Panc1 (cell line): ENCODE measurements around the gene SECISBP2. TPM values are rescaled to one million over a fixed set of nuclear protein-coding genes. Genes with fewer than 3 reads are reported as not detected.

Experiments used
- ATAC-seq: fragments of 200-7000 bp; cut with Tn5 transposase; 2 replicates; pipeline ENCODE4 v1.9.1; 2020; ENCODE audit warnings: mild to moderate bottlenecking, moderate library complexity
- BruUV-seq: library from RNA; stranded (reverse); fragments of 400-500 nt; replicated peaks from 2 replicates; lab custom pipeline; 2021; lab: Mats Ljungman, UMichigan
- CTCF ChIA-PET: fragments of 300-600 bp; sonication (Branson Sonifier 250); formaldehyde crosslinking; loops from one replicate; lab custom pipeline; 2022; ENCODE audit warnings: antibody characterized with exemption; lab: Charles Lee
- POLR2A ChIA-PET: fragments of 300-600 bp; sonication (Branson Sonifier 250); formaldehyde crosslinking; loops from one replicate; lab custom pipeline; 2022; ENCODE audit warnings: antibody characterized with exemption; lab: Charles Lee
- DNase-seq: peaks from one replicate; pipeline ENCODE4 v3.0.0-alpha.2; 2010; ENCODE audit warnings: low read depth, low spot score
- H3K27ac ChIP-seq: 2 replicates; pipeline ENCODE4 v1.5.1; 2011; ENCODE audit warnings: mild to moderate bottlenecking, low read length, inconsistent platforms
- H3K27me3 ChIP-seq: fragments of 200-500 bp; sonication (Bioruptor generic); 2 replicates; pipeline ENCODE4 v1.6.0; 2014; ENCODE audit warnings: low read length, inconsistent platforms; ENCODE audit not compliant: control insufficient read depth, insufficient read depth
- H3K36me3 ChIP-seq: fragments of 200-500 bp; sonication (Bioruptor generic); 2 replicates; pipeline ENCODE4 v1.5.1; 2014; ENCODE audit warnings: inconsistent platforms, mild to moderate bottlenecking, low read length, moderate library complexity; ENCODE audit not compliant: control insufficient read depth, insufficient read depth
- H3K4me1 ChIP-seq: 2 replicates; pipeline ENCODE4 v1.5.1; 2011; ENCODE audit warnings: inconsistent platforms, mild to moderate bottlenecking, low read length, moderate library complexity; ENCODE audit not compliant: control insufficient read depth, insufficient read depth
- H3K4me3 ChIP-seq, 2 experiments: 2 replicates each; pipeline ENCODE4 v1.5.1; 2011 to 2012; ENCODE audit warnings: low read depth in 2 of 2, low read length in 2 of 2, mild to moderate bottlenecking in 2 of 2, inconsistent platforms in 1 of 2, moderate library complexity in 1 of 2
- H3K9me3 ChIP-seq: fragments of 200-500 bp; sonication (Bioruptor generic); 2 replicates; pipeline ENCODE4 v1.5.1; 2014; ENCODE audit warnings: low read depth, mild to moderate bottlenecking, inconsistent platforms, low read length, moderate library complexity; ENCODE audit not compliant: control insufficient read depth, insufficient read depth
- CTCF ChIP-seq: fragments of 450-650 bp; IDR thresholded peaks from 2 replicates; pipeline ENCODE4 v1.5.1; 2017; ENCODE audit warnings: mild to moderate bottlenecking
- POLR2AphosphoS5 ChIP-seq: IDR thresholded peaks from 2 replicates; pipeline ENCODE4 v1.6.1; 2012; ENCODE audit warnings: mild to moderate bottlenecking, low read depth, low read length, moderate library complexity
- REST ChIP-seq, 2 experiments: IDR thresholded peaks; 2 replicates each; pipeline ENCODE4 v1.6.1; 2011 to 2012; ENCODE audit warnings: low read depth in 2 of 2, control low read depth in 1 of 2, low read length in 1 of 2, mild to moderate bottlenecking in 1 of 2, moderate library complexity in 1 of 2; ENCODE audit not compliant: insufficient read depth in 1 of 2
- SIN3A ChIP-seq: IDR thresholded peaks from 2 replicates; pipeline ENCODE4 v1.6.1; 2012; ENCODE audit warnings: low read depth, mild to moderate bottlenecking, low read length, moderate library complexity, borderline replicate concordance; ENCODE audit not compliant: insufficient read depth
- TCF7L2 ChIP-seq: IDR thresholded peaks from 2 replicates; pipeline ENCODE4 v1.6.1; 2011; ENCODE audit warnings: mild to moderate bottlenecking, low read depth, low read length, inconsistent platforms
- in situ Hi-C: cut with HindIII; loops from 2 replicates; pipeline ENCODE4 v1.10.0; 2016; ENCODE audit warnings: low sequenced_read_pairs, low pct_unique_long_range_greater_than_20kb
- intact Hi-C: fragments of 100-400 bp; cut with micrococcal nuclease; formaldehyde crosslinking; loops from one replicate; pipeline ENCODE4 v1.10.0; 2022; ENCODE audit not compliant: unreplicated experiment
- total RNA-seq: library from RNA; stranded (reverse); gene quantifications from one replicate; pipeline ENCODE4 v1.2.1, GENCODE V29; 2021; ENCODE audit not compliant: unreplicated experiment

The SECISBP2 gene
- total RNA-seq, 1 experiment from 2014 or later: 17.7 TPM

GRCh38 chr9:89391585-89391984, 73.3 kb downstream of the SECISBP2 start:
- intact Hi-C loops: no loop called here
- CTCF ChIA-PET: interaction anchor here (0.7 kb wide), 1 partner anchor 108 kb away, joined by 3 read pairs; no protein-coding TSS in a partner anchor
- in situ Hi-C loops: no loop called here

GRCh38 chr9:89394412-89394811, 76.1 kb downstream of the SECISBP2 start:
- DNase-seq: no peak
- Histone ChIP-seq H3K9me3 (no peaks in the 10 kb centered on the region), H3K4me3 (no peak overlapping the region), H3K4me1 (no peaks in the 10 kb centered on the region), H3K36me3 (no peaks in the 10 kb centered on the region), H3K27ac (no peak overlapping the region), H3K27me3 (no peaks in the 10 kb centered on the region)
- intact Hi-C loops: no loop called here
- TF ChIP-seq TCF7L2 (no peak), CTCF (no peak)
- ChIA-PET CTCF (no interaction called here), POLR2A (no interaction called here)
- in situ Hi-C loops: no loop called here
- no peak for ATAC-seq
- no TSS peak for BruUV-seq

More at GRCh38 chr9:89391585-89391984, 73.3 kb downstream of the SECISBP2 start:
- POLR2A ChIA-PET: no interaction called here
- Histone ChIP-seq H3K9me3 (no peaks in the 10 kb centered on the region), H3K27ac (no peak overlapping the region), H3K36me3 (no peaks in the 10 kb centered on the region), H3K4me1 (no peaks in the 10 kb centered on the region), H3K27me3 (no peaks in the 10 kb centered on the region), H3K4me3 (no peak overlapping the region)
- TF ChIP-seq POLR2AphosphoS5: no peak
- TF ChIP-seq TCF7L2: no peak
- TF ChIP-seq REST (IDR thresholded peaks at IDR 0.05; ENCODE audit: insufficient read depth in 1 of 2, low read depth in 2 of 2, low read length in 1 of 2): no peak
- no peak for TF ChIP-seq SIN3A
- no TSS peak for BruUV-seq
- ATAC-seq: no peak
- no peak for DNase-seq

- ChIA-PET POLR2A (no interaction called here), CTCF (no interaction called here)
- DNase-seq (no peak), ATAC-seq (no peak)
- in situ Hi-C loops: no loop called here
- no peak overlapping the region for H3K4me3 ChIP-seq
- TF ChIP-seq REST (IDR thresholded peaks at IDR 0.05; ENCODE audit: insufficient read depth in 1 of 2, low read depth in 2 of 2, low read length in 1 of 2): no peak
- no peak for TF ChIP-seq SIN3A
- no peak for TF ChIP-seq POLR2AphosphoS5
- no peak for TF ChIP-seq TCF7L2
- no peak for TF ChIP-seq CTCF
- BruUV-seq: no TSS peak
- no peaks in the 10 kb centered on the region for H3K27me3 ChIP-seq
- no peak overlapping the region for H3K27ac ChIP-seq
- intact Hi-C loops: no loop called here
- H3K4me1 ChIP-seq: no peaks in the 10 kb centered on the region
- no peaks in the 10 kb centered on the region for H3K36me3 ChIP-seq
- H3K9me3 ChIP-seq: no peaks in the 10 kb centered on the region
These were observed 77.8 kb downstream of the SECISBP2 start for GRCh38 chr9:89395931-89396710.
